Sciatic nerve (tissue), 2 donors: ENCODE measurements around the gene LIN7A. TPM values are rescaled to one million over a fixed set of nuclear protein-coding genes. Genes with fewer than 3 reads are reported as not detected.

ENCODE experiments used
- ATAC-seq: fragments of 200-7000 bp; cut with Tn5 transposase; one replicate; pipeline ENCODE4 v1.9.1; 2020; ENCODE audit warnings: mild to moderate bottlenecking, moderate library complexity
- DNase-seq: peaks from one replicate; pipeline ENCODE4 v3.0.0-alpha.2; 2020; ENCODE audit warnings: low spot score
- intact Hi-C: fragments of 100-400 bp; cut with DNase I; formaldehyde crosslinking; loops from one replicate; pipeline ENCODE4 v1.14.2; 2022
- microRNA-seq: library from miRNA; unstranded; fragments of <30 nt; microRNA quantifications from one replicate; pipeline ENCODE4 v1.2.0, GENCODE V29; 2020
- total RNA-seq: library from RNA; stranded (reverse); fragmentation: NEBNext Ultra II Directional; extraction: Animal tissue kit (Norgen Biotek cat#: 25700); gene quantifications from one replicate; pipeline ENCODE4 v1.2.1, GENCODE V29; 2021
- donor health status: DM: no; HTN: no; CAD: no.
- donor health status: DM: no; HTN: no; CAD: no.

The LIN7A gene
- total RNA-seq, 1 donor from 2014 or later, result 16.5 TPM

DNA sequence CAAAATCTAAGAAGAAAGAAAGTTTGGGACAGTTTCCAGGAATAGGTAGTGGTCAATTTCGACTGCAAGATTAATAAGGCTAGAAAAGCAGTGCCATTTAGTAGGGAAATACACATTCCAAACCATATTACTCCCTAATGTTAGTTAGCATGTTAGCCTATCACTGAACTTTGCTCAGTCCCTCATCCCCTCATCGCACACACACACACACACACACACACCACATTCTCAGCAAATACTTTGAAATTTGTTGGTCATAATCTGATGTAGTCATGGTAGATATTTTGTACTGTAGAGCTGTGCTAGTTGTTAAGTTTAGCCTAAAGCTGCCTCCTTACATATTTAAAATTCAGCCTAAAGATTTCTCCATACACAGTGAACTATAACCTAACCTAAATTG lies 157.0 kb downstream of the LIN7A start:
- intact Hi-C loops, result no loop called here
- ATAC-seq (no peak), DNase-seq (no peak)

DNA sequence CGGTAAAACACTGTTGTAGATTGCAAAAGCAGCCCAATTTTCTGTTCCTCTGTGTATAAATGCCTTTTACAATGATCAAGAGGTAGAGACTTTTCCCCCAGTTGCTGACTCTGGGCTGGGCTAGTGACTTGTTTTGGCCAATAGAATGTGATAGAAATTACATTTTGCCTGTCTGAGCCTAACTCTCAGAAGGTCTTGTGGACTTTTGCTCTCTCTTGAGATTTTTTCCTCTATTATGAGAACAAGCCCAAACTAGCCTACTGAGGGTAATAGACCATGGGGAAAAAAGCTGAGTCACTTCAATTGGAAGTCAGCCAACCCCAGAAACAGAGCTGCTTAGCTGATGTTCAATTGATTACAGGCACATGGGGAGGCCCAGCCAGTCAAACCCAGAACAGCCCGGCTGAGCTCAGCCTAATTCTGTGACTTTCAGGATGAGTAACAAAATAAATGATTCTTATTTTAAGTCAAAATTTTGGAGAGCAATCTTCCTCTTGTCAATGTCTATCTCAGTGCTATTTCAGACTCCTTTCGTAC lies 159.7 kb downstream of the LIN7A start:
- DNase-seq, result peak; percentile 73
- ATAC-seq, result peak; percentile 96
- intact Hi-C loops, result no loop called here

DNA sequence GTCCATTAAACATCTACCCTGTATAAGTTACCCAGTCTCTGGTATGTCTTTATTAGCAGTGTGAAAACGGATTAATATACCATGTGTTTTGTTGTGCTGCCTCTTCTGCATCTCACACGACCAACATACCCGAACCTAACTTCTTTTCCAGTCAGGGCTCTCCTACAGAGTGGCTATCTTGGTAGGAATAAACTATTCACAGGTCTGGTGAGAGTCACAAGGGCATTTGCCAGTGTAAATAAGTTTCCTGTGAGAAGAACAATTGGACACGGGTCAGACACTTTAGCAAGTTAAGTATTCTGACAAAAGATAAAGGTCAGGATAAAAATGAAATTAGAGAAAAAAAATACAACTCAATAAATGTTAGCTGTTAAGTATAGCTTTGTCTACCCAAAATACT lies 160.1 kb downstream of the LIN7A start:
- peak; percentile 62 for ATAC-seq
- intact Hi-C loops, result no loop called here
- DNase-seq, result no peak

DNA sequence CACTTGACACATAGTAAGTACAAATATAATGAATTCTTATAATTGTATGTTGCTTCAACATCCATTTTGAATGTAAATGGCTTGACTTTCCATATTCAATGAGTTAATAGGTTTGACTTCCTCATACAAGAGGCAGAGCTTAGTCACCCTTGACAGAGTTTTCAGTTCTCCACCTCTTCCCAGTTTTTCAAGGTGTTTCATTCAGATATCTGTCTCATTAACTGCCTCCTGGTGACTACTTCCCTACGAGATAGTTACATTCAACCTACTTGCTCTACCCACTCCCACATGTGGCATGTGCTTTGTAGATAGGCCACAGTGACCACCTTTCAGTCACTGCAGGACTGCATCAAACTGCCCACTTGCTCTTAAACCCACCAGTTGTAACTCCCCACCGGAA lies 161.0 kb downstream of the LIN7A start:
- no peak for ATAC-seq
- intact Hi-C loops, result no loop called here
- no peak for DNase-seq

DNA sequence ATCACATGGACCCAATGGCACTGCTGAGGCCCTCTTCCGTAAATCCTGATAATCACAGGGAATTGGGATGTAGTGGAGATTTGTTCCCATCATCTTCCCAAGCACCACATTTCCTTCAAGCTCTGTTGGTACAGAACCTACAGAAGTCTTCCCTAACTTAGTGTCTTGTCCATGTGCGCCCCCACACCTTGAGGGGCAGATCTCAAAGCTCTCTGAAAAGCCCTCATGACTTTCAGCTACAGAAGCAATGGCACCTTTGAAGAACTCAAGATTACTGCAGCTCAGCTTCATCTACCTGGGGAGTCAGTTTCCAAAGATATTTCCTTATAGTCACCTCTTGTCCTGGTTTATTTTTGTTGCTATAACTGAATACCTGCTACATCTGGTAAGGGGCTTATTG lies 166.8 kb downstream of the LIN7A start:
- DNase-seq, result no peak
- ATAC-seq, result no peak
- intact Hi-C loops, result no loop called here

DNA sequence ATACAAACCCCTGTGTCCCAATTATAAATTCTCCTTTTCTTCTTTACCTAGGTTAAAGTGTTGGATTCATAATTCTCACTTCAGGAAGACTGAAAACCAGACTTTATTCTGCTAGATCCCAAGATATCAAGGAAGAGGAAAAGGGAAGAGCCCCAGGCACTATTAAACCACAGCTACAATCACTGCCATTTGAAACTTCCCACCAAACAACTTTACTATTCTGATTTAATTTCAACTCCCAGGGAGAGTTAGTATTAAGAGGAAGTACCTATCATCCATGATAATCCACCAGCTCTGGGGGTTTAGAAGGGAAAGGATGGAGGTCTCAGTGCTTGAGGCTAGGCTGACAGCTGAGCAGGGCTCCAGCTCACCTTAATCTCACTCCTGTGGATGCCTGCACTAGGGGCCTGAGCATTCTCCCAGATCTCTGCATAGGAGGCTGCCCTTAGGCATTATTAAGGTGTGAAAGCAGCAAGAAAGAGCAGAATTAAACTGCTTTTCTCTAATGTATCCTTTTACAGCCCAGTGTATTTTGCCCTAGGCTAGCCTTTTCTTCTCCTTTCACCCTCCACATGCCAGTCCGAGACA lies 168.1 kb downstream of the LIN7A start:
- intact Hi-C loops, result no loop called here
- DNase-seq, result no peak
- ATAC-seq, result no peak

DNA sequence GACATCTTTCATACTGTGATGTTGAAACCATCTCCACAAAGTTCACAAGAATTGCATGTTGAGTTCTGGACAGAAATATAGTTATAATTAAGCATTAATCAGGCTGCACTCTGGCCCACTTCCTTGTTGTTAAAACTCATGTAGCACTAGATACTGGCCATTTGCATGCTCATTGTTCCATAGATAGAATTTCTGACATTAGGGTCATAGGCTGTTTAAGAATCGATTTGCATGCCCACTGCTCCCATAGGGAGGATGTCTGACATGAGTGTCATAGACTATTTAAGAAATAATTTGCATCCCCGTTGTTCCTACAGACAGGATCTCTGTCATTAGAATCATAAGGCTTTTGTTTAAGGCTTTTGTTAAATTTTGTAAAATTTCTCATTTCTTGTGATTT lies 170.8 kb downstream of the LIN7A start:
- intact Hi-C loops, result no loop called here
- ATAC-seq, result no peak
- DNase-seq, result no peak

DNA sequence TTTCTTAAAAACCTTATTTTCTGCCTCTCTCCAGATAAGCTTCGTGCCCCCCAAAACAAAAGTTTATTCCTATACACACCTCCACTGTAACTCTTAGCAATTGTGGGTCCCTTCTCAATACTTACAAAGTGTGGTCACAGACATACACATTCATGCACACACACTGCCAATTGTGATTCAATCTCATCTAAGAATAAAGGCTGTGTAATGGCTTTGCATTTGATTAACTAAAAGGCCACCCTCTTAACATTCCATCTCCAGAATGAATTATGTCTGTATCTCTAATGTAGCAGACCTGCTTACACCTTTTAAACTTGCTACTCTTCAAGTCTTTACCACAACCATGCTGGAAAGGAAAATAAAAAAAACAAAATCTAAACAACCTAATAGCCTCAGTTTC lies 171.5 kb downstream of the LIN7A start:
- DNase-seq, result no peak
- intact Hi-C loops, result no loop called here
- ATAC-seq, result no peak

DNA sequence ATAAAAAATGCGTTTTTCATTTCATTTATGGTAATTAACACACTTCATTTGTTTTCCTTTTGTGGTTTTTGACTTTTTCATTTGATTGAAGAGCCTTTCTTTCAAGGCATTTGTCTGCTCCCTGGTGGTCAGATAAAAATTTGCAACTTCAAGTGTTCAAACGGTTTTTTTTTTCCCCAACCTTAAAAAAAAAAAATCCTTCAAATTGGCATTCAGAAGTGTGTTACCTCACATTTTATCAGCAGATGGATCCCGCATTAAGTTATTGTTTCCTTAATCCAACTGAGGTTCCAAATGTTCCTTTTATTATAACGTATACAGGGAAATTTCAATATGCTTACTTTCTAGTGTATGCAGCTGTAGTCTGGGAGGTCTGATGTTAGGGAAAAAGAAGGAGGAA lies 173.9 kb downstream of the LIN7A start:
- intact Hi-C loops, result no loop called here
- ATAC-seq (no peak), DNase-seq (no peak)

DNA sequence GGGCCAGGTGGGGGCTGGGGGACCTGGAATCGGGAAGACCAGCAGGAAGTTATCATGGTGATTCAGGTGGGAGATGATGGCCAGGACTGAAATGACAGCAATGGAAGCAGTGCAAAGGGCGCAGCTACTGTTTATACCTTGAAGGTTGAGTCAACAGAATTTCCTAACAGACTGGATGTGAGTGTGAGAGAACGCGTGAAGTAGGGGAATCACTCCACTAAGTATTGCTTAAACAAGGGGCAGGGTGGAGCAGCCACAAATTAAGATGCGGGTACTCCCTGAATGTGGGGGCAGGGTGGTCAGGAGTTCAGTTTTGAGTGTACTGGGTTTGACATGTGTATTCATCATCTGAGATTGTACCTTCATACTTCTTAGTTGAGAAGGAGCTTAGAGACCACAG lies 175.9 kb downstream of the LIN7A start:
- ATAC-seq (no peak), DNase-seq (no peak)
- intact Hi-C loops, result no loop called here

DNA sequence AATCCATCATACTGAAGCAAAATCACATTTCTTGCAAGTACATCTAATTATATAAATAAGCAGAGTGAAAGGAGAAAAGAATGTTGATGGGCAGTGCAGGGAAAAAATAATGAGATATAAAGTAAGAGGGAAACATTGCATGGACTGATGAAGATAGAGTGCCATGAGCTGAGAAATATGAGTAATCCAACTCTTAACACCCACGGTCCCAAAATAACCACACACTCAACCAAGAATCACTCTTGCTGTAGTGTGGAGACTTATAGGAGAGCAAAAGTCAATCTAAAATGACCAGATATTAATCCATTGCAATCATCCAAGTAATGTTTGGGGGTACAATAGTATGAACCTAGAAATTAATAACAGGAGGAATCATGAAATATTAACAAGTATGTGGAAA lies 180.9 kb downstream of the LIN7A start:
- no peak for DNase-seq
- ATAC-seq, result no peak
- intact Hi-C loops, result no loop called here

DNA sequence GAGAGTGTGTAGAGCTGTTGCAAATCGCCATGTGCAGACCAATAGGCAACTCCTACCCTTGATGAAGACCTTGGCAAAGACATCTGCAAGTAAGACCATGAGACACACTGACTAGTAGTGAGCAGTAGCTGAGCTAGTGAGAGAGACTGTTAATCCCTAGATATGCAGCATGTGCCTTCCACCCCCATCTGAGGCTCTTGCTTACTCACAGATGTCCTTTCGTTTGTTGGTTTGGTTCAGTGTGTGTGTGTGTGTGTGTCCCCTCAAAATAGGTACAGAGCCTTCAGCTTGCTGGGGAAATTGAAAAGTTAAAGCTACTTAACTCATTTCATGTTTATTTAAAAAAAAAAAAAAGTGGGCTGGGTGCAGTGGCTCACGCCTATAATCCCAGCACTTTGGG lies 183.5 kb downstream of the LIN7A start:
- intact Hi-C loops, result no loop called here
- no peak for DNase-seq
- no peak for ATAC-seq

DNA sequence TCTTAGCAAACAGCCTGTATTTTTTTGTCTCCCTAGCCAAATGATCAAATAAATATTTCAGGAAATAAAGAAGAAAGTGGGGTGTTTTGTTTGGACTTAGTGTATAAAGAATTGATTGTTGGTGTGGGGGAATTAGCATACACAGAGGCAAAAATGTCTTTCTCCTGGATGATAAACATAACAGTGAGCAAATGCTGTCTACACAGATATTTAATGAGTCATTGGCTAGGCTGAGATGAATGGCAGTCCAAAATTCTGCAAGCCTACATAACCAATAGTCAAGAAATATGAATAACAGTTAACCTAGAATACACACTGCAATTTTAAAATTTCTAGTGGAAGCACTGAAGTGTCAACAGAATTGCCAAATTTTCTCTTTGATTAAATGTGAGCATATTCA lies 185.3 kb downstream of the LIN7A start:
- intact Hi-C loops, result no loop called here
- DNase-seq (no peak), ATAC-seq (no peak)

DNA sequence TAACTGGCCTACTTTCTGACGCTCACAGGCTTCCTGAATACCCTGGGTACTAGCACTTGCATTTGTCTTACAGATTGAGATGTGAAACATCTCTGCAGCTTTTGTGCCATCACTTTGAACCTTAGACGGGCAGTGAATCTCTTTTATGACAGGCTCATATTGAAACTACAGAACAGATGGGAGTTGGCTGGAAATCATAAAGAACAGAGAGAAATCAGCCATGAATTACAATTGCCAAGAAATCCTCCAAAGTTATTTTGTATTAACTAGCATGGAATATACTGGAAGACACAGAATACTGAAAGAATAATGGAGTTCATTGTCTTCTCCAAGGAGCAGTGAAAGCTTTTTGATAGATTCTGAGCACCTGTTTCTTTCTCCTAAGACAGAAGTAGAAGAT lies 188.3 kb downstream of the LIN7A start:
- ATAC-seq (no peak), DNase-seq (no peak)
- intact Hi-C loops, result no loop called here

DNA sequence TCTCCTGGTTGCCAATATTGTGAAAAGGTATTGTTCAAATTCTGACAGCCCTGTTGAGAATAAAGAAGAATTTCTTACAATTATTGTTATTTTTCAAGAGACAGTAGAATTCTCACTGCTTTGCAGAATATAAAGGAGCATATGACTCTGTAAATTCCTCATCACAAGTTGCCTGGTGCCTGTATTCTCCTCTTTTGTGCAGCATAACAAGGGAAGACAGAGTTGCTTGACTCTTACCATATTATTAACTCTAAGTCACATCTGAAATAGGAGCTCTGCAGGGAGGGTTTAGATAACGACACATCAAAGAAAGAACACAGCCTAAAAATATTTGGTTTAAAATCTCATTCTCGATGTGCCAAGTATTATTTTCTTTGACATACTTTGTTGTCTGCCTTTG lies 189.9 kb downstream of the LIN7A start:
- no peak for ATAC-seq
- intact Hi-C loops, result no loop called here
- no peak for DNase-seq

DNA sequence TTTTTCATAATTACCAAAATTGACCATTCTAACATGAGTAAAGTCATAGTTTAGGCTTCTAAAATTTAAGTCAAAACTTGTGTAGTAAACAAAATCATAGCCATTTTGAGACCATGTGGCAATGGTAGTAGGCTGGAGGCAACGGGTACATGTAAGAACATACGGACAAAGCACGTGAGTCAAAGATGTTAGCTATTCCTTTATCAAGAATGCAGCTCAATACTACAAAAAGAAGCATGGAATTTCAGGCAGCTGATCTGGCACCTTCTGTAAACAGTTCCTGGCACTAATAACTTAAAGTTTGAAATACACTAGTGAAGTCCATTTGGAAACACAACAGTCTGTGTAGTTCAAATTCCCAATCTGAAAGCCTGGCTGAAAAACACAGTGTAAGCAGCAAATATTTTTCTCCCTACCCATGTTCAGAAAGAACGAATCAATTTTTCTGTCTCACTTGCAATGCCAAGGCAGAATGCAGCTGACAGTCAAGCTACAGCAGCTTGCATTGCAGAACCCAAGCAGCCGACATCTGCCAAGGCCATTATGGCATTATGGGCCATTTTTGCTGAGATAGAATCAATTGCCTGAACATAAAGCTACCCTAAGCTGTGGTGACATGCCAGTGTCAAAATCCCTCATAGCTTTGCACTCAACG lies 191.8 kb downstream of the LIN7A start:
- intact Hi-C loops, result no loop called here
- DNase-seq, result no peak
- no peak for ATAC-seq

Small RNA genes within 50 kb of the gene (microRNA-seq; reads per million reads assigned to microRNA genes)
- gene MIR617 (not detected), gene MIR618 (2.5 reads per million)

Other genes starting within 250 kb of the LIN7A start
- gene MYF6, start 230.3 kb downstream of the LIN7A start, total RNA-seq, result not detected
- gene MYF5, start 221.0 kb downstream of the LIN7A start, total RNA-seq, result not detected
- gene ACSS3, start 140.1 kb upstream of the LIN7A start, total RNA-seq, result 41.2 TPM